Measurements from ENCODE around the gene ABCA3. TPM values are rescaled to one million over a fixed set of nuclear protein-coding genes. Genes with fewer than 3 reads are reported as not detected.

Gene ABCA3
- total and polyA plus RNA-seq, 9 donors = 2.0 to 11.3 (median 6.9) TPM

DNA sequence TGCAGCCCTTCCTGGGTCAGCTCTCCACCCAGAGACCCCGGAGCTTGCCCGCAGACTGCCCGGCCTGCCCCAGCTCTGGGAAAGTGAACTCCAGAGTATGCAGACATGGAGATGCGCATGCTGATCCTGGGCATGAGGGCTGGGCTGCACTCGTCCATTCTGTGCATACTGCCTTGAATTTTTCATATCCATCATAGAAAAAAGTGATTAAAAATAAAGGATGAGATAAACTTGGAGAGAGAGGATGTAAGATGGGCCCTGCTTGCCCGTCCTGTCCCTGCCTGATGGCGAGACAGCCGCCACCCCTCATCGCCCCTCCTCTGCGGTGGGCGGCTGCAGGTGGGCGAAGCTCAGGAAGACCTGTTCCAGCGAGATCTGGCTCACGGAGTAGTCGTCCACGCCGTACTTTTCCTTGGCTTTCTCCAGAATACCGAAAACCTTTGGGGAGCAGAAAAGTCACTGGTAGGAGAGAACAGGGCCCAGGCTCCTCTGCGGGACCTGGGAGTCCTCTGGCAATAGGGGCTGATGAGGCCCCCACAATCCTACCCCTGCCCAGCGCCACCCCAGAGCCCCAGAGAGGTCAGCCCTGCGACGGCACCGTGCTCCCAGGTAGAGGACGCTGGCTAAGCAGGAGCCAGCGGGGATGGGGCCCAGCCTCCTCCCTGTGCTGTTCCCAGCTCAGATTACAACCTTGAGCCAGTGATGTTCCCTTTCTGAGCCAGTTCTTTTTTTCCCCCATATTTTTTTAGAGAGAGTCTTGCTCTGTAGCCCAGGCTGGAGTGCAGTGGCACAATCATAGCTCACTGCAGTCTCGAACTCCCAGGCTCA is 63.9 kb downstream of the ABCA3 start:
- H3K4me3 ChIP-seq = no peak overlapping the region
- no peak for DNase-seq
- no peaks in the 10 kb centered on the region for H3K36me3 ChIP-seq
- no peaks in the 10 kb centered on the region for H3K27me3 ChIP-seq
- no peak overlapping the region for H3K27ac ChIP-seq
- no peaks in the 10 kb centered on the region for H3K9me3 ChIP-seq
- no peaks in the 10 kb centered on the region for H3K4me1 ChIP-seq (ENCODE audit: insufficient read depth)
- TF ChIP-seq, protein P1, sequence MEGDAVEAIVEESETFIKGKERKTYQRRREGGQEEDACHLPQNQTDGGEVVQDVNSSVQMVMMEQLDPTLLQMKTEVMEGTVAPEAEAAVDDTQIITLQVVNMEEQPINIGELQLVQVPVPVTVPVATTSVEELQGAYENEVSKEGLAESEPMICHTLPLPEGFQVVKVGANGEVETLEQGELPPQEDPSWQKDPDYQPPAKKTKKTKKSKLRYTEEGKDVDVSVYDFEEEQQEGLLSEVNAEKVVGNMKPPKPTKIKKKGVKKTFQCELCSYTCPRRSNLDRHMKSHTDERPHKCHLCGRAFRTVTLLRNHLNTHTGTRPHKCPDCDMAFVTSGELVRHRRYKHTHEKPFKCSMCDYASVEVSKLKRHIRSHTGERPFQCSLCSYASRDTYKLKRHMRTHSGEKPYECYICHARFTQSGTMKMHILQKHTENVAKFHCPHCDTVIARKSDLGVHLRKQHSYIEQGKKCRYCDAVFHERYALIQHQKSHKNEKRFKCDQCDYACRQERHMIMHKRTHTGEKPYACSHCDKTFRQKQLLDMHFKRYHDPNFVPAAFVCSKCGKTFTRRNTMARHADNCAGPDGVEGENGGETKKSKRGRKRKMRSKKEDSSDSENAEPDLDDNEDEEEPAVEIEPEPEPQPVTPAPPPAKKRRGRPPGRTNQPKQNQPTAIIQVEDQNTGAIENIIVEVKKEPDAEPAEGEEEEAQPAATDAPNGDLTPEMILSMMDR (IDR thresholded peaks at IDR 0.05) = no peak
- TF ChIP-seq POLR2A (IDR thresholded peaks at IDR 0.05) = no peak
- intact Hi-C loops (cut with DNase I) = no loop called here
- WGBS, 3 donors = 47 to 68% (median 56%) methylated on average over 26 of the region's 26 CpGs

DNA sequence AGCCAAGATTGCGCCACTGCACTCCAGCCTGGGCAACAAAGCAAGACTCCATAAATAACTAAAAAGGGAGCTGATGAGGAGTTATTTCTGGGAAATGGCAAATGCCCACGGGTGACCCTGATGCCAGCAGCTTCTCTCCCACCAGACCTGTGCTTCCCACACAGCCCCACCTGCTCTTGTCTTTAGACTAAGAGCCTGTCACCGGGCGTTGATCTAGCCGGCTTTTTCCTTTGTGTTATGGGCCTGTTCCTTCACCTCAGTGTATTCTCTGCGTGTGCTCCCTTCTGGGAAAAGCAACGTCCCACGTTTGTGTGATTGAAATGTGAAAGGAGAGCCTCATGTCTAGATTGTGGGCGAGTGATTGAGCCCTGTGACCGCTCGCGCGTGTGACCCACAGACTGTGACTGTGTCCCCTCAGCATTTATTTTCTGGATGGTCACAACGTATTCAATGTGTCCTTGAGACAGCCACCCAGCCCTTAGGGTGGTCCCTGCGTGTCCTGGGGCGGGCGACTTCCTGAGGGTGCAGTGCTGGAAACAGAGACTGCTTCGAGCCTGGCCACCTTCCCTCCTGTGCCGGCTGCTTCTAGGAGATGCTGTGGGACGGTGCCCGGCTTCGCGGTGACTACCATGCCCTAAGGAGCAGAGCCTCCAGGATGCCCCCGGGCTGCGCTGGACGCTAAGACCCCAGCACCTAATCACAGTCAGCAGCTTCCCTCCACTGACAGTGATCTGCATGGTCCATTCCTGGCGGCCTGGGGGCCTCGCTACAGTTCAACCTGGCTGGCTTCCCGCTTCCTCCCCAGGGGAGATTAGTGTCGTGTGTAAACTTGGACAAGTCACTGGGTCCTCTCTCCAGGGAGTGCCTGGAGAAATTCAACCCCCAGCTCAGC is 64.8 kb downstream of the ABCA3 start:
- Histone ChIP-seq H3K4me3 (no peak overlapping the region), H3K27ac (no peak overlapping the region), H3K27me3 (no peaks in the 10 kb centered on the region), H3K36me3 (no peaks in the 10 kb centered on the region), H3K9me3 (no peaks in the 10 kb centered on the region), H3K4me1 (ENCODE audit: insufficient read depth) (no peaks in the 10 kb centered on the region)
- TF ChIP-seq POLR2A (IDR thresholded peaks at IDR 0.05) (no peak), EP300 (IDR thresholded peaks at IDR 0.05) (no peak)
- TF ChIP-seq, protein P1 (IDR thresholded peaks at IDR 0.05) = no peak
- intact Hi-C loops (cut with DNase I) = no loop called here
- DNase-seq = no peak
- WGBS, 3 donors = 61 to 75% (median 64%) methylated on average over 30 of the region's 30 CpGs

DNA sequence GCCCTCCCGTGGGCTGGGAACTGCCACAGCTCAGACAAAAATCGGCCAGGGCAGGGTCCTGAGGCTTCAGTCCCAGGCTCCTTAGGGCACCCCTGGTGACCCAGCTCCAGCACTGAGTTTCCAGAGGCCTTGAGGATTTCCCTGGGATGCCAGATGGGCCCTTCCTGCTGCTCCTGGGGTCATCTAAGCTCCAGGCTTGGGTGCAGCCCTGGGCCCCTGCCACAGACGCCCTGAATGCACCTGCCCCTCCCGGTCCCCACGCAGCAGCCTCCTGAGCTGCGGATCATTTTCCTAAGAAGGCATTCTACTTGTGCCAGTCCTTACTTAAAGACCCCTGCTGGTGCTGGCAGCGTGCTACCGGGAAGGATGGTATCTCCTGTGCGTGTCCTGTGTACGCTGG is 66.6 kb downstream of the ABCA3 start:
- WGBS, 3 donors = 69 to 79% (median 74%) methylated on average over 10 of the region's 10 CpGs
- intact Hi-C loops (cut with DNase I) = no loop called here
- Histone ChIP-seq H3K36me3 (no peaks in the 10 kb centered on the region), H3K4me3 (no peak overlapping the region), H3K4me1 (ENCODE audit: insufficient read depth) (peaks cover 3% of the 10 kb centered on the region), H3K27ac (no peak overlapping the region), H3K27me3 (no peaks in the 10 kb centered on the region), H3K9me3 (no peaks in the 10 kb centered on the region)
- TF ChIP-seq EP300 (IDR thresholded peaks at IDR 0.05) (no peak), POLR2A (IDR thresholded peaks at IDR 0.05) (no peak)
- TF ChIP-seq, protein P1 (IDR thresholded peaks at IDR 0.05) = no peak
- DNase-seq = no peak

DNA sequence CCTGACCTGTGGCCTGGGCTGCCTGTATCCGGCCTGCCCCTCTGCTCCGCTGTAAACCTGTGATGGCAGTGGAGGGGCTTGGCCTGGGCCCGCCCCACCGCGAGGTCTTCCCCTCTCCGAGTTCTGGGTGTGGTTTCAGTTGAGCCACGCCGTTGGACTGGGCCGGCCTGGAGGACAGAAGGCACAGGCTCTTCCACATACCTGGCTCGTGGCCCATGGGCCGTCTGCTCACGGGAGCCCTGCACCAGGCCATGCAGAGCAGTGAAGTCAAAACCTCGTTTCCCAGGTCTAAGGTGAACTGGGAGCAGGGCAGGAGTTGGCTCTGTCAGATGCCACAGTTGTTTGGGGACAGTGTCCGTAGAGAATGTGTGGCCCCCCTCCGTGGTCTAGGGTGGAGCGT is 67.0 kb downstream of the ABCA3 start:
- Histone ChIP-seq H3K9me3 (no peaks in the 10 kb centered on the region), H3K4me1 (ENCODE audit: insufficient read depth) (peaks cover 3% of the 10 kb centered on the region), H3K36me3 (no peaks in the 10 kb centered on the region), H3K27me3 (no peaks in the 10 kb centered on the region), H3K4me3 (no peak overlapping the region), H3K27ac (no peak overlapping the region)
- 70 to 72% (median 71%) methylated on average over 16 of the region's 16 CpGs for WGBS, 3 donors
- intact Hi-C loops (cut with DNase I) = no loop called here
- no peak for DNase-seq
- TF ChIP-seq, protein P1 (IDR thresholded peaks at IDR 0.05) = no peak
- TF ChIP-seq EP300 (IDR thresholded peaks at IDR 0.05) (no peak), POLR2A (IDR thresholded peaks at IDR 0.05) (no peak)
